ENCODE results near the gene HECTD3.

DNA sequence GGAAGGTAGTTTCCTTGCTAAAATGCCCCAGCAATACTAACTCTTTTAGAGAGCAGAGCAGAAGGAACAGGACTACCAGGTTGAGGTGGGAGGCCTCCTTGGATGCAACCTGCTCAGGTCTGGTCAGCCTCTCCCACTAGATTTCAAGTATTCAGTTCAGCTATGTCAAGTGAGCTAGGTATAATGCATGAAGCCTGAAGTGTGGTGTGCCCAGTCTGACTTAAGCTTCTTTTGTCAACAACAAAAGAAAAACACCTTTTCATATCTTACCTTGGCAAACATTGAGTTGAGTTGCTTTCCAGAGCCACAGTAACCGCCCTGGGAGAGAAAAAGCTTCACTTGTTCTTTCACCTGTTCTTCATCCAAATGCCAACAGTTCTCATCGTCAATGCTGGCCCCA, 48.7 kb upstream of the HECTD3 start:
- TF ChIP-seq, protein P1, sequence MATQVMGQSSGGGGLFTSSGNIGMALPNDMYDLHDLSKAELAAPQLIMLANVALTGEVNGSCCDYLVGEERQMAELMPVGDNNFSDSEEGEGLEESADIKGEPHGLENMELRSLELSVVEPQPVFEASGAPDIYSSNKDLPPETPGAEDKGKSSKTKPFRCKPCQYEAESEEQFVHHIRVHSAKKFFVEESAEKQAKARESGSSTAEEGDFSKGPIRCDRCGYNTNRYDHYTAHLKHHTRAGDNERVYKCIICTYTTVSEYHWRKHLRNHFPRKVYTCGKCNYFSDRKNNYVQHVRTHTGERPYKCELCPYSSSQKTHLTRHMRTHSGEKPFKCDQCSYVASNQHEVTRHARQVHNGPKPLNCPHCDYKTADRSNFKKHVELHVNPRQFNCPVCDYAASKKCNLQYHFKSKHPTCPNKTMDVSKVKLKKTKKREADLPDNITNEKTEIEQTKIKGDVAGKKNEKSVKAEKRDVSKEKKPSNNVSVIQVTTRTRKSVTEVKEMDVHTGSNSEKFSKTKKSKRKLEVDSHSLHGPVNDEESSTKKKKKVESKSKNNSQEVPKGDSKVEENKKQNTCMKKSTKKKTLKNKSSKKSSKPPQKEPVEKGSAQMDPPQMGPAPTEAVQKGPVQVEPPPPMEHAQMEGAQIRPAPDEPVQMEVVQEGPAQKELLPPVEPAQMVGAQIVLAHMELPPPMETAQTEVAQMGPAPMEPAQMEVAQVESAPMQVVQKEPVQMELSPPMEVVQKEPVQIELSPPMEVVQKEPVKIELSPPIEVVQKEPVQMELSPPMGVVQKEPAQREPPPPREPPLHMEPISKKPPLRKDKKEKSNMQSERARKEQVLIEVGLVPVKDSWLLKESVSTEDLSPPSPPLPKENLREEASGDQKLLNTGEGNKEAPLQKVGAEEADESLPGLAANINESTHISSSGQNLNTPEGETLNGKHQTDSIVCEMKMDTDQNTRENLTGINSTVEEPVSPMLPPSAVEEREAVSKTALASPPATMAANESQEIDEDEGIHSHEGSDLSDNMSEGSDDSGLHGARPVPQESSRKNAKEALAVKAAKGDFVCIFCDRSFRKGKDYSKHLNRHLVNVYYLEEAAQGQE (IDR thresholded peaks at IDR 0.05): no peak
- TF ChIP-seq, protein P2, sequence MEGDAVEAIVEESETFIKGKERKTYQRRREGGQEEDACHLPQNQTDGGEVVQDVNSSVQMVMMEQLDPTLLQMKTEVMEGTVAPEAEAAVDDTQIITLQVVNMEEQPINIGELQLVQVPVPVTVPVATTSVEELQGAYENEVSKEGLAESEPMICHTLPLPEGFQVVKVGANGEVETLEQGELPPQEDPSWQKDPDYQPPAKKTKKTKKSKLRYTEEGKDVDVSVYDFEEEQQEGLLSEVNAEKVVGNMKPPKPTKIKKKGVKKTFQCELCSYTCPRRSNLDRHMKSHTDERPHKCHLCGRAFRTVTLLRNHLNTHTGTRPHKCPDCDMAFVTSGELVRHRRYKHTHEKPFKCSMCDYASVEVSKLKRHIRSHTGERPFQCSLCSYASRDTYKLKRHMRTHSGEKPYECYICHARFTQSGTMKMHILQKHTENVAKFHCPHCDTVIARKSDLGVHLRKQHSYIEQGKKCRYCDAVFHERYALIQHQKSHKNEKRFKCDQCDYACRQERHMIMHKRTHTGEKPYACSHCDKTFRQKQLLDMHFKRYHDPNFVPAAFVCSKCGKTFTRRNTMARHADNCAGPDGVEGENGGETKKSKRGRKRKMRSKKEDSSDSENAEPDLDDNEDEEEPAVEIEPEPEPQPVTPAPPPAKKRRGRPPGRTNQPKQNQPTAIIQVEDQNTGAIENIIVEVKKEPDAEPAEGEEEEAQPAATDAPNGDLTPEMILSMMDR (IDR thresholded peaks at IDR 0.05; ENCODE audit: low read depth, low read length, missing input control): no peak
- TF ChIP-seq MAX (IDR thresholded peaks at IDR 0.05) (no peak), JUND (IDR thresholded peaks at IDR 0.05) (no peak), FOXA1 (IDR thresholded peaks at IDR 0.05) (no peak), TAF1 (conservative IDR thresholded peaks at IDR 0.05) (no peak), YY1 (IDR thresholded peaks at IDR 0.05) (no peak), GABPA (IDR thresholded peaks at IDR 0.05 in 1 of 2, conservative IDR thresholded peaks at IDR 0.05 in 1 of 2) (no peak), SP1 (IDR thresholded peaks at IDR 0.05) (no peak), FOXA2 (IDR thresholded peaks at IDR 0.05) (no peak), EGR1 (IDR thresholded peaks at IDR 0.05; ENCODE audit: low read depth in 2 of 2) (no peak), RAD21 (IDR thresholded peaks at IDR 0.05) (no peak)
- TF ChIP-seq, protein P3, sequence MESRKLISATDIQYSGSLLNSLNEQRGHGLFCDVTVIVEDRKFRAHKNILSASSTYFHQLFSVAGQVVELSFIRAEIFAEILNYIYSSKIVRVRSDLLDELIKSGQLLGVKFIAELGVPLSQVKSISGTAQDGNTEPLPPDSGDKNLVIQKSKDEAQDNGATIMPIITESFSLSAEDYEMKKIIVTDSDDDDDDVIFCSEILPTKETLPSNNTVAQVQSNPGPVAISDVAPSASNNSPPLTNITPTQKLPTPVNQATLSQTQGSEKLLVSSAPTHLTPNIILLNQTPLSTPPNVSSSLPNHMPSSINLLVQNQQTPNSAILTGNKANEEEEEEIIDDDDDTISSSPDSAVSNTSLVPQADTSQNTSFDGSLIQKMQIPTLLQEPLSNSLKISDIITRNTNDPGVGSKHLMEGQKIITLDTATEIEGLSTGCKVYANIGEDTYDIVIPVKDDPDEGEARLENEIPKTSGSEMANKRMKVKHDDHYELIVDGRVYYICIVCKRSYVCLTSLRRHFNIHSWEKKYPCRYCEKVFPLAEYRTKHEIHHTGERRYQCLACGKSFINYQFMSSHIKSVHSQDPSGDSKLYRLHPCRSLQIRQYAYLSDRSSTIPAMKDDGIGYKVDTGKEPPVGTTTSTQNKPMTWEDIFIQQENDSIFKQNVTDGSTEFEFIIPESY (IDR thresholded peaks at IDR 0.05): no peak
- TF ChIP-seq, protein P4, sequence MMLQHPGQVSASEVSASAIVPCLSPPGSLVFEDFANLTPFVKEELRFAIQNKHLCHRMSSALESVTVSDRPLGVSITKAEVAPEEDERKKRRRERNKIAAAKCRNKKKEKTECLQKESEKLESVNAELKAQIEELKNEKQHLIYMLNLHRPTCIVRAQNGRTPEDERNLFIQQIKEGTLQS (IDR thresholded peaks at IDR 0.05): no peak

Data from liver (tissue), 3 donors.